Mononuclear cell (primary cell): ENCODE results near the gene CADM1. TPM values are rescaled to one million over a fixed set of nuclear protein-coding genes. Genes with fewer than 3 reads are reported as not detected.

Experiments used
- H3K27me3 ChIP-seq: 2 replicates; pipeline ENCODE4 v1.6.0; 2011; ENCODE audit warnings: low read length, control low read depth; ENCODE audit not compliant: insufficient read depth
- H3K4me1 ChIP-seq: 2 replicates; pipeline ENCODE4 v1.5.1; 2011; ENCODE audit warnings: mild to moderate bottlenecking, low read length, control low read depth; ENCODE audit not compliant: insufficient read depth
- H3K4me3 ChIP-seq: 2 replicates; pipeline ENCODE4 v1.5.1; 2011; ENCODE audit warnings: mild to moderate bottlenecking, low read length, moderate library complexity
- H3K9me3 ChIP-seq: 2 replicates; pipeline ENCODE4 v1.5.1; 2011; ENCODE audit warnings: low read depth, mild to moderate bottlenecking, control low read depth, low read length
- total RNA-seq: library from RNA; depleted of rRNA; stranded (reverse); fragments of >200 nt; gene quantifications from one replicate; pipeline ENCODE4 v1.2.3, GENCODE V29; 2012

The CADM1 gene
- total RNA-seq, 1 donor, result 4.2 TPM

GRCh38 chr11:115256397-115257197 lies 247.6 kb downstream of the CADM1 start:
- H3K4me3 ChIP-seq, result no peak overlapping the region
- no peaks in the 10 kb centered on the region for H3K27me3 ChIP-seq
- no peaks in the 10 kb centered on the region for H3K4me1 ChIP-seq
- no peaks in the 10 kb centered on the region for H3K9me3 ChIP-seq

- Histone ChIP-seq H3K9me3 (no peaks in the 10 kb centered on the region), H3K4me1 (no peaks in the 10 kb centered on the region), H3K27me3 (no peaks in the 10 kb centered on the region), H3K4me3 (no peak overlapping the region)
These were observed 249.0 kb downstream of the CADM1 start for GRCh38 chr11:115255006-115255762.

GRCh38 chr11:115251126-115251525 lies 253.1 kb downstream of the CADM1 start:
- Histone ChIP-seq H3K4me1 (no peaks in the 10 kb centered on the region), H3K27me3 (no peaks in the 10 kb centered on the region), H3K4me3 (no peak overlapping the region), H3K9me3 (no peaks in the 10 kb centered on the region)

DNA sequence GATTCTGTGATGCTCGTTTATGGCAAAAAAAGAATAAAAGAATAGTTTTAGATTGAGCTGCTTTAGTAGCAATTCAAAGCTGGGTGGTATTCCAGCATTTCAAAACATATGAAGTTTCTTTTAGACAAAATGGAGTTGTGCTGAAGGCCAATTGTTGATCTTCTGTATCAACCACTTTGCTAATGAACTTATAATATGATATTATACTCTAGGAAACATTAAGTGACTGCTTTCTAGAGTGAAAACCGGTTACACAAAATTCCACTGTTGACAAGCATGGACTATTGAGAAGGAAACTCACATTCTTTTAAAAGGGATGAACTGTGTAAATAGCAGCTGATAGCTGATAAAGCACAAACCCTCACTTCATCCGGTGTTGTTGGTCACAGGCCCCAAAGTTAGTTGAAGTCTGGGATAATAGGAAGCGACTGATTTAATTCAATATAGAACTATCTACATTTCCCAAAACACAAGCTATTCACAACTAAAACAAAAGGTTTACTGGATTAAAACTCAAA lies 255.1 kb downstream of the CADM1 start:
- Histone ChIP-seq H3K4me1 (no peaks in the 10 kb centered on the region), H3K27me3 (no peaks in the 10 kb centered on the region), H3K4me3 (no peak overlapping the region), H3K9me3 (no peaks in the 10 kb centered on the region)

GRCh38 chr11:115247953-115248352 lies 256.3 kb downstream of the CADM1 start:
- Histone ChIP-seq H3K4me1 (no peaks in the 10 kb centered on the region), H3K27me3 (no peaks in the 10 kb centered on the region), H3K4me3 (no peak overlapping the region), H3K9me3 (no peaks in the 10 kb centered on the region)

DNA sequence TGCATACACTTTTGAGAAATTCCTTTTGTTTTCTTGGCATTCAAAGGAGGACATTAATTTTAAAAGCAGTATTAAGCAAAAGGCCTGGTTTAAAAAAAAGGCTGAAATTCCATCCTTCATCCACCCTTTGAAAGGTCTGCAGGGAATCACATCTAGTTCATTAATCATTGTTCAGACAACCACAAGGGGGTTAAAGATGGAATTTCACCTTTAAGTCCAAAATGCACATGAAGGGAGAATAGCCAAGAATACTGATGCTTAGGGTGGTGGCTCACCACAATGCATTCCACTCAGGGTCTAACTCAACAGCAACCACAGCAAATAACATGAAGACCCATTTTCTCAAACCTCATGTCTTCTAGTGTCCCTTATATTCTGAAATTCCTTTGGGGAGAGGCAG lies 256.9 kb downstream of the CADM1 start:
- Histone ChIP-seq H3K27me3 (no peaks in the 10 kb centered on the region), H3K4me1 (no peaks in the 10 kb centered on the region), H3K9me3 (no peaks in the 10 kb centered on the region), H3K4me3 (no peak overlapping the region)

DNA sequence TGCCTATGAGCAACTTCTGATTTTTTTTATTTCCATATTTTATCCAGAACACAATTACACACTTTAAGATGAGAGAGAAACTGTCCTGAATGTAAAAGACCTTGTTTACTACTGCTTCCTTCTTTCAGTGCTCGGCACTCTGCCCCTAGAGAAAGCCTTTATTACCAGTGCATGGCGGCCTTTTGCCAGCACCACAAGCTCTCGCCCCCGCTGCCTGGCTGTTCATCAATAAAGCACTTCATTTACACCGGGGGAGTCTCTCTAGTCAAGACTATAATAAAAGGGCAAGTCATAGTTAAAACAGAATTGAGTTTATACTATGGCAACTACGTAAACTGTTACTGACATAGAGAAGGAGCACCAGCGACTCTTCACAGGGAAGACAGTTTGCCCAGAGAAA lies 259.5 kb downstream of the CADM1 start:
- Histone ChIP-seq H3K4me1 (no peaks in the 10 kb centered on the region), H3K27me3 (no peaks in the 10 kb centered on the region), H3K4me3 (no peak overlapping the region), H3K9me3 (no peaks in the 10 kb centered on the region)

DNA sequence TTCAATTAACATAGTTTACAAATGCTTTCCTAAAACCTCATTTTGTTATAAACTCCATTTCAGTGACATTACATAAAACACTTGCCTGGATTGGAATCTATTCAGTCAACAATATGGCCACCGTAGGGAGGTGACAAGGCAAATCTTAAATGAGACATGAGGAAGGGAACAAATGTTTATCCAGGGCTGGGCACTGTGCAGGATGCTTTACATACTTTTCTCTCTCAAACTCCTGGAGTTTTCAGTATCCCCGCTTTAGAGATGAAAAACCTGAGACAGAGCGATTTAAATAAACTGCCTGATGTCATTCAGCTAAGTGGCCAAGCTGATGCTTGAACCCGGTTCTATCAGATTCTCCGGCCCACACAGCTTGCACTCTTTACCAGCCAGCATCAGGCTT lies 259.9 kb downstream of the CADM1 start:
- no peak overlapping the region for H3K4me3 ChIP-seq

DNA sequence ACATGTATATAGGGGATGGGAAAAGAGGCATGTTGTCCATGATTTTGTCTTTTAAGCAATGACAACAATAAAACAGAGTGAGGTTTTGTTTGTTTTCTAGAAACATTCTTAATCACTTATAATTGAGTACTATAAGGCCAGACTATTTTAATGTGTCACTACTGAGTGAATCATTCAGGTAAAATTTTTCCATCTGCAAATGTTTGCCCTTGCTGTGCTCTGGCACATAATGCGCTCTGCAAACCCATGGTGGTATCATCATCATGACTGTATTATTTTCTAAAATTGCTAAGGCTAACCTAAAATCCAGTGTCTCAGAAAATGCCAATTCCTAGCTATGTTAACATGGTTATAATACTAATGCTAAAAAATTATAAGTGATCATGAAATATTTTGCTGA lies 261.2 kb downstream of the CADM1 start:
- H3K27me3 ChIP-seq, result no peaks in the 10 kb centered on the region
- H3K4me3 ChIP-seq, result no peak overlapping the region
- no peaks in the 10 kb centered on the region for H3K4me1 ChIP-seq
- H3K9me3 ChIP-seq, result no peaks in the 10 kb centered on the region

More for the DNA sequence above, 259.9 kb downstream of the CADM1 start:
- Histone ChIP-seq H3K4me1 (no peaks in the 10 kb centered on the region), H3K27me3 (no peaks in the 10 kb centered on the region), H3K9me3 (no peaks in the 10 kb centered on the region)

DNA sequence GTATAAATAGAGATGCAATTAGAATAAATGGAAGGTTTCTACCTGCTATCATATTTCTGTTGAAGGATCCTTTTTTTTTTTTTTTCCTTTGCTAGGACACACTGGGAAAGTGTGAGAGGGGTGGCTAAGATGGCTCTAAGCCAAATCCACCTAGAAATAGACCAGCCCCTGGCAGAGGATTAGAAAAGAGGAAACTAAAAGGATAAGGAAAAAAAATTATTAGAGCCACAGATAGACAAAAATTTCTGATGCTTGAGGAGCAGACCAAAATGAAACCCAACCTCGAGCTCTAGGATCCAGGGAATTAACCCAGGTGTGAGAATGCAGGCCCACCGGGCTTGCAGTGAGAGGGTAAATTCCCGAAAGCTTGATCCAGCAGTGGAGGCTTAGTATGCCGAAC lies 262.3 kb downstream of the CADM1 start:
- Histone ChIP-seq H3K4me3 (no peak overlapping the region), H3K9me3 (no peaks in the 10 kb centered on the region), H3K4me1 (no peaks in the 10 kb centered on the region), H3K27me3 (no peaks in the 10 kb centered on the region)

DNA sequence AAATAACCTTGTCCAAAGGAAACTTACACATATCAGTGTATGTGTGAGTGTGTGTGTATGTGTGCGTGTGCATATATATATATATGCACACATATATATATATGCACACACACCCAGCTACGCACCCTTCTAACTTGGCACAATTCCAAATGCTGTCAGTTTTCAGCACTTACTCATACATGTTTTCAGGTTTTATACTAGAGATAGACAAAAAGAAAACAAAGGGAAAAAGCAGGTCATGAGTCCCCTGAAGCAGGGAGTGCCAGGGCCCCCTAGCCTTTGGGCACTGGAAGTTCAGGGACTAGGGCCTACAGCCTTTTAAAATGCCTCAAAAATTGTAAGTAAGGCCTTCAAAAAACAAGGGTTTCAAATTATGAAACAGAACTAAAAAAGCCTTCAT lies 265.4 kb downstream of the CADM1 start:
- H3K9me3 ChIP-seq, result no peaks in the 10 kb centered on the region
- H3K4me1 ChIP-seq, result no peaks in the 10 kb centered on the region
- no peak overlapping the region for H3K4me3 ChIP-seq
- H3K27me3 ChIP-seq, result no peaks in the 10 kb centered on the region

GRCh38 chr11:115238086-115238485 lies 266.1 kb downstream of the CADM1 start:
- Histone ChIP-seq H3K4me3 (no peak overlapping the region), H3K4me1 (no peaks in the 10 kb centered on the region), H3K27me3 (no peaks in the 10 kb centered on the region), H3K9me3 (no peaks in the 10 kb centered on the region)

DNA sequence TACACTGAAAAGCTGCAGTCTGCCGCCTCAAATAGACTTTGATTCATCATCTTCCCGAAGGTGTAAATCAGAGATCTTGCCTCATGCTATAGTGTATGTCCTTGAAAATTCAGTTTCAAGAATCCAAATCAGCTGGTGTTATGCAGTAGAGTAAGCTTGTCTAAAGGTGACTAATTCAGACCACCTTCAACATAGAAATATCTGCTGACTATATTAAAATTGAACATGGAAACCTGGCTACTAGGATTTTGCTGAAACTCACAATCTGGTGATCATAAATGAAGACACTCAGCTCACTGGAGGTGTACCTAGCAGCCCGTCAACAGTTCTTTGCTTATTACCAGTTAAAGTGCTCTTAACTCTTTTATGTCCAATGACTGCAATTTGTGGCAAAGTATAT lies 266.6 kb downstream of the CADM1 start:
- H3K4me3 ChIP-seq, result no peak overlapping the region
- H3K27me3 ChIP-seq, result no peaks in the 10 kb centered on the region
- H3K9me3 ChIP-seq, result no peaks in the 10 kb centered on the region
- H3K4me1 ChIP-seq, result no peaks in the 10 kb centered on the region

DNA sequence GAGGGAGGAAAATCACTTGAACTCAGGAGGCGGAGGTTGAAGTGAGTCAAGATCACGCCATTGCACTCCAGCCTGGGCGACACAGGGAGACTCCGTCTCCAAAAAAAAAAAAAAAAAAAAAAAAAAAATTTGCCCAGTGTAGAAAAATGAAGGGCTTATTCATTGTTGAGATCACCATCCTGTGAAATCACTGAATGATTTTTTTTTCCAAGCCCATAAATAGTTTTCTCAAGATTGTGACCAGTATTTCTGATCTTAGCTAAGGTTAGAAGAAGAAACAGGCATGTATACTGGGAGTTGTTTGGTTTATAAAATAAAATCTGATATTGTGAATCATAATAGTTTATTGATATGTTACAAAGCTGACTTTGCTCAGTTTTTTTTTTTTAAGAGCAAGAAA lies 269.4 kb downstream of the CADM1 start:
- Histone ChIP-seq H3K4me1 (no peaks in the 10 kb centered on the region), H3K27me3 (no peaks in the 10 kb centered on the region), H3K4me3 (no peak overlapping the region), H3K9me3 (no peaks in the 10 kb centered on the region)

DNA sequence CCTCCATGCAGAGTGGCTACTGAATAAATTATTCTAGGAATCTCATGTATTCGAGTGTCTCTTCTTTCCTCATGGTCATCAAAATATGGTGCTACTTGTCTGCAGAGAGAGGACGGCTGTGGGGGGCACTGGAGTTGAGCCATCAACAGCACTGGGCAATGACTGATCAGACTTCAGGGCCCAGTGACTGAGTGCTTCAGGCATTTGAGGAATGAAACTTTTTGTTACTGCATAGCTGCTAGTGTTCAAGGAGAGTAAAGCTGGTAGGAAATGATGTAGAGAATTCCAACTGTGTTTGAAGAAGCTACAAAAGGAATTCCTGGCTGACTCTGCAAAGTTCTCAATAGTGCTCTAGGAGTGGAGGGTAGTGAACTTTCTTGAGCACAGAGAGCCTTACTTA lies 277.7 kb downstream of the CADM1 start:
- Histone ChIP-seq H3K4me3 (no peak overlapping the region), H3K9me3 (no peaks in the 10 kb centered on the region), H3K4me1 (no peaks in the 10 kb centered on the region), H3K27me3 (no peaks in the 10 kb centered on the region)
